ENCODE results near the gene C2orf81. TPM values are rescaled to one million over a fixed set of nuclear protein-coding genes. Genes with fewer than 3 reads are reported as not detected.

The C2orf81 gene
- polyA plus RNA-seq, 2 of the 4 experiments (the other 2 are of a cell fraction): 0.88 to 2.0 TPM

DNA sequence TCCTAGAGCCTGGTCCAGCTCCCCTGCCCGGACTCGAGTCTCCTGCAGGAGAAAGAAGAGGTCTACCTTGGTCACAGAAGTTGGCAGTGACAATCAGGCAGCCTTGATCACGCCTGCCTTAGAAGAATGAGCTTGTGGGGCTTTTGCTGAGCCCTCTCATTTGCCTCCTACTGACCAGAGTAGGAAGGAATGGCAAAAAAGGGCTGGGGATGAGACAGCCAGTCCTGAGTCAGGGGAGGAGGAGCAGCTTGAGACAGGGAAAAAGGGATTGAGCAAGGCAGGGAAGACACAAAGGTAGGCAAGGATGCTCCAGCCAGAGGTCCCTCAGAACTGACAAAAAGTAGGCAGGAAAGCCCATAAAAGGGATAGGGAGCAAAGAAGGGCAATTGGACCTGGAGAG, 6.1 kb upstream of the C2orf81 start:
- H3K4me3 ChIP-seq: no peak overlapping the region
- WGBS (ENCODE audit: missing lambda C conversion rate): 78% methylated on average over 3 of the region's 3 CpGs
- no peaks in the 10 kb centered on the region for H3K9me3 ChIP-seq
- TF ChIP-seq CBX2 (IDR thresholded peaks at IDR 0.05; ENCODE audit: borderline replicate concordance, low read depth): no peak
- no peak for TF ChIP-seq ZFP36 (IDR thresholded peaks at IDR 0.05; ENCODE audit: borderline replicate concordance, partially characterized antibody)
- no peak for TF ChIP-seq ZNF302 (CRISPR knock-in tag; IDR thresholded peaks at IDR 0.05)
- TF ChIP-seq, protein P1, sequence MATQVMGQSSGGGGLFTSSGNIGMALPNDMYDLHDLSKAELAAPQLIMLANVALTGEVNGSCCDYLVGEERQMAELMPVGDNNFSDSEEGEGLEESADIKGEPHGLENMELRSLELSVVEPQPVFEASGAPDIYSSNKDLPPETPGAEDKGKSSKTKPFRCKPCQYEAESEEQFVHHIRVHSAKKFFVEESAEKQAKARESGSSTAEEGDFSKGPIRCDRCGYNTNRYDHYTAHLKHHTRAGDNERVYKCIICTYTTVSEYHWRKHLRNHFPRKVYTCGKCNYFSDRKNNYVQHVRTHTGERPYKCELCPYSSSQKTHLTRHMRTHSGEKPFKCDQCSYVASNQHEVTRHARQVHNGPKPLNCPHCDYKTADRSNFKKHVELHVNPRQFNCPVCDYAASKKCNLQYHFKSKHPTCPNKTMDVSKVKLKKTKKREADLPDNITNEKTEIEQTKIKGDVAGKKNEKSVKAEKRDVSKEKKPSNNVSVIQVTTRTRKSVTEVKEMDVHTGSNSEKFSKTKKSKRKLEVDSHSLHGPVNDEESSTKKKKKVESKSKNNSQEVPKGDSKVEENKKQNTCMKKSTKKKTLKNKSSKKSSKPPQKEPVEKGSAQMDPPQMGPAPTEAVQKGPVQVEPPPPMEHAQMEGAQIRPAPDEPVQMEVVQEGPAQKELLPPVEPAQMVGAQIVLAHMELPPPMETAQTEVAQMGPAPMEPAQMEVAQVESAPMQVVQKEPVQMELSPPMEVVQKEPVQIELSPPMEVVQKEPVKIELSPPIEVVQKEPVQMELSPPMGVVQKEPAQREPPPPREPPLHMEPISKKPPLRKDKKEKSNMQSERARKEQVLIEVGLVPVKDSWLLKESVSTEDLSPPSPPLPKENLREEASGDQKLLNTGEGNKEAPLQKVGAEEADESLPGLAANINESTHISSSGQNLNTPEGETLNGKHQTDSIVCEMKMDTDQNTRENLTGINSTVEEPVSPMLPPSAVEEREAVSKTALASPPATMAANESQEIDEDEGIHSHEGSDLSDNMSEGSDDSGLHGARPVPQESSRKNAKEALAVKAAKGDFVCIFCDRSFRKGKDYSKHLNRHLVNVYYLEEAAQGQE (IDR thresholded peaks at IDR 0.05): no peak
- TF ChIP-seq, protein P2, sequence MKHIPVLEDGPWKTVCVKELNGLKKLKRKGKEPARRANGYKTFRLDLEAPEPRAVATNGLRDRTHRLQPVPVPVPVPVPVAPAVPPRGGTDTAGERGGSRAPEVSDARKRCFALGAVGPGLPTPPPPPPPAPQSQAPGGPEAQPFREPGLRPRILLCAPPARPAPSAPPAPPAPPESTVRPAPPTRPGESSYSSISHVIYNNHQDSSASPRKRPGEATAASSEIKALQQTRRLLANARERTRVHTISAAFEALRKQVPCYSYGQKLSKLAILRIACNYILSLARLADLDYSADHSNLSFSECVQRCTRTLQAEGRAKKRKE (CRISPR knock-in tag; IDR thresholded peaks at IDR 0.05; ENCODE audit: low read depth): no peak
- TF ChIP-seq, protein P3, sequence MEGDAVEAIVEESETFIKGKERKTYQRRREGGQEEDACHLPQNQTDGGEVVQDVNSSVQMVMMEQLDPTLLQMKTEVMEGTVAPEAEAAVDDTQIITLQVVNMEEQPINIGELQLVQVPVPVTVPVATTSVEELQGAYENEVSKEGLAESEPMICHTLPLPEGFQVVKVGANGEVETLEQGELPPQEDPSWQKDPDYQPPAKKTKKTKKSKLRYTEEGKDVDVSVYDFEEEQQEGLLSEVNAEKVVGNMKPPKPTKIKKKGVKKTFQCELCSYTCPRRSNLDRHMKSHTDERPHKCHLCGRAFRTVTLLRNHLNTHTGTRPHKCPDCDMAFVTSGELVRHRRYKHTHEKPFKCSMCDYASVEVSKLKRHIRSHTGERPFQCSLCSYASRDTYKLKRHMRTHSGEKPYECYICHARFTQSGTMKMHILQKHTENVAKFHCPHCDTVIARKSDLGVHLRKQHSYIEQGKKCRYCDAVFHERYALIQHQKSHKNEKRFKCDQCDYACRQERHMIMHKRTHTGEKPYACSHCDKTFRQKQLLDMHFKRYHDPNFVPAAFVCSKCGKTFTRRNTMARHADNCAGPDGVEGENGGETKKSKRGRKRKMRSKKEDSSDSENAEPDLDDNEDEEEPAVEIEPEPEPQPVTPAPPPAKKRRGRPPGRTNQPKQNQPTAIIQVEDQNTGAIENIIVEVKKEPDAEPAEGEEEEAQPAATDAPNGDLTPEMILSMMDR (IDR thresholded peaks at IDR 0.05): no peak
- TF ChIP-seq, protein P4, sequence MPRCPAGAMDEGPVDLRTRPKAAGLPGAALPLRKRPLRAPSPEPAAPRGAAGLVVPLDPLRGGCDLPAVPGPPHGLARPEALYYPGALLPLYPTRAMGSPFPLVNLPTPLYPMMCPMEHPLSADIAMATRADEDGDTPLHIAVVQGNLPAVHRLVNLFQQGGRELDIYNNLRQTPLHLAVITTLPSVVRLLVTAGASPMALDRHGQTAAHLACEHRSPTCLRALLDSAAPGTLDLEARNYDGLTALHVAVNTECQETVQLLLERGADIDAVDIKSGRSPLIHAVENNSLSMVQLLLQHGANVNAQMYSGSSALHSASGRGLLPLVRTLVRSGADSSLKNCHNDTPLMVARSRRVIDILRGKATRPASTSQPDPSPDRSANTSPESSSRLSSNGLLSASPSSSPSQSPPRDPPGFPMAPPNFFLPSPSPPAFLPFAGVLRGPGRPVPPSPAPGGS (IDR thresholded peaks at IDR 0.05): no peak
- no peak for TF ChIP-seq NFE2L2 (conservative IDR thresholded peaks at IDR 0.05; ENCODE audit: low read length)
- TF ChIP-seq NR3C1 (IDR thresholded peaks at IDR 0.05): no peak
- ATAC-seq (peak; percentile 38 to 50; a peak in 4 of 6 replicates), DNase-seq (ENCODE audit: low read depth in 1 of 2, low spot score in 1 of 2) (no peak), FAIRE-seq (no peak)
- H3K4me2 ChIP-seq: no peak overlapping the region
- no peak overlapping the region for H3K27ac ChIP-seq
- H3K4me1 ChIP-seq: peaks cover 8% of the 10 kb centered on the region; the same call in 1 of the 3 replicates
- POLR2A ChIA-PET: interaction anchor here (1.3 kb wide), 1 partner anchor 13 kb away, joined by 4 read pairs; no protein-coding TSS in a partner anchor
- CTCF ChIA-PET: interaction anchor here (0.6 to 1.1 kb wide), 4 partner anchors 13 to 1889 kb away, joined by 3 read pairs; no protein-coding TSS in a partner anchor

DNA sequence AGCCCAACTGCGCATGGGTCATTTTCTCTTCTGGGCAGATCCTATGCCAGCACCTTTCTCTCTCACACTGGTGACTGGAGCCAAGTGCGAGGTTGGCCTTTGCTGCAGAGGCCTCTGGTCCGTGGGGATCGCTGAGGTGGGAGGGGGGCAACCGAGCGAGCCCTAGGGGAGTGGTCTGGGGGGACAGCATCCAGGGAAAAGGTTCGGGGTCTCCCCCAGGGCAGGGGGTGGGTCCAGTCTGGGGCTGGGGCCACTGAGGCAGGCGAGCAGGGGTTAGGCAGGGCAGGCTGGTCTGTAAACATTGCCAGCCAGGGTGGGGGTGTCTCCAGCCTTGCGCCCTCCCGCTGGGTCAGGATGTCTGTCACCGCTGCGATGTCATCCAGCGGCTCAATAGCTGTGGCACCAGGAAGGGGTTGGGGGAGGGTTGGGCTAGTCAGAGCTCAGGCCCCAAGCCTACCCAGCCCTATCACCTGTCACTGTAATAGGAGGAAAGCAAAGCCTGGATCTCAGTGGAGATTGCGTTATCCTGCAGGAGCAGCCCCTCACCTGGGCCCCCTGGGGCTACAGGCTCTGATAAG, 4.9 kb upstream of the C2orf81 start:
- no peak for FAIRE-seq
- ChIA-PET CTCF (no interaction called here), POLR2A (interaction anchor here (1.3 kb wide), 1 partner anchor 14 kb away, joined by 4 read pairs; no protein-coding TSS in a partner anchor)
- no peak for ATAC-seq
- Histone ChIP-seq H3K4me1 (peaks cover 8% of the 10 kb centered on the region; the same call in 1 of the 3 replicates), H3K27ac (no peak overlapping the region), H3K4me3 (no peak overlapping the region), H3K4me2 (no peak overlapping the region), H3K9me3 (no peaks in the 10 kb centered on the region)
- WGBS (ENCODE audit: missing lambda C conversion rate): 88% methylated on average over 11 of the region's 14 CpGs
- no peak for TF ChIP-seq ZNF302 (CRISPR knock-in tag; IDR thresholded peaks at IDR 0.05)
- TF ChIP-seq ESRRA (IDR thresholded peaks at IDR 0.05; ENCODE audit: borderline replicate concordance, low read length): no peak
- TF ChIP-seq RNF2 (IDR thresholded peaks at IDR 0.05; ENCODE audit: borderline replicate concordance, low read depth): no peak
- no peak for TF ChIP-seq EP300 (IDR thresholded peaks at IDR 0.05)
- TF ChIP-seq EHMT2 (IDR thresholded peaks at IDR 0.05; ENCODE audit: low read depth): no peak
- no peak for TF ChIP-seq GATA3 (IDR thresholded peaks at IDR 0.05; ENCODE audit: borderline replicate concordance)
- no peak for TF ChIP-seq MYC (IDR thresholded peaks at IDR 0.05; ENCODE audit: borderline replicate concordance, low read length)
- TF ChIP-seq, protein P5, sequence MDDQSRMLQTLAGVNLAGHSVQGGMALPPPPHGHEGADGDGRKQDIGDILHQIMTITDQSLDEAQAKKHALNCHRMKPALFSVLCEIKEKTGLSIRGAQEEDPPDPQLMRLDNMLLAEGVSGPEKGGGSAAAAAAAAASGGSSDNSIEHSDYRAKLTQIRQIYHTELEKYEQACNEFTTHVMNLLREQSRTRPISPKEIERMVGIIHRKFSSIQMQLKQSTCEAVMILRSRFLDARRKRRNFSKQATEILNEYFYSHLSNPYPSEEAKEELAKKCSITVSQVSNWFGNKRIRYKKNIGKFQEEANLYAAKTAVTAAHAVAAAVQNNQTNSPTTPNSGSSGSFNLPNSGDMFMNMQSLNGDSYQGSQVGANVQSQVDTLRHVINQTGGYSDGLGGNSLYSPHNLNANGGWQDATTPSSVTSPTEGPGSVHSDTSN (IDR thresholded peaks at IDR 0.05): no peak
- TF ChIP-seq HOXB13 (CRISPR knock-in tag; IDR thresholded peaks at IDR 0.05; ENCODE audit: low read depth): no peak
- TF ChIP-seq POLR2A (IDR thresholded peaks at IDR 0.05; ENCODE audit: low read length): no peak
- TF ChIP-seq, protein P6, sequence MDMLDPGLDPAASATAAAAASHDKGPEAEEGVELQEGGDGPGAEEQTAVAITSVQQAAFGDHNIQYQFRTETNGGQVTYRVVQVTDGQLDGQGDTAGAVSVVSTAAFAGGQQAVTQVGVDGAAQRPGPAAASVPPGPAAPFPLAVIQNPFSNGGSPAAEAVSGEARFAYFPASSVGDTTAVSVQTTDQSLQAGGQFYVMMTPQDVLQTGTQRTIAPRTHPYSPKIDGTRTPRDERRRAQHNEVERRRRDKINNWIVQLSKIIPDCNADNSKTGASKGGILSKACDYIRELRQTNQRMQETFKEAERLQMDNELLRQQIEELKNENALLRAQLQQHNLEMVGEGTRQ (IDR thresholded peaks at IDR 0.05): no peak
- no peak for TF ChIP-seq FOXS1 (CRISPR knock-in tag; IDR thresholded peaks at IDR 0.05)
- TF ChIP-seq HOXA7 (CRISPR knock-in tag; IDR thresholded peaks at IDR 0.05): no peak
- TF ChIP-seq RCOR1 (IDR thresholded peaks at IDR 0.05; ENCODE audit: low read depth, low read length): no peak
- DNase-seq (ENCODE audit: low read depth in 1 of 2, low spot score in 1 of 2): no peak
